SK-N-SH (cell line): ENCODE data around the gene CALD1.

Experiments used
- MAX ChIP-seq: IDR thresholded peaks from 2 replicates; pipeline ENCODE4 v1.4.0; 2012; ENCODE audit warnings: low read depth
- USF2 ChIP-seq: fragments of 150-350 bp; IDR thresholded peaks from 2 replicates; pipeline ENCODE4 v1.6.1; 2017; ENCODE audit warnings: antibody characterized with exemption, low read length, low read depth, borderline replicate concordance

GRCh38 chr7:134832367-134832766, 52.9 kb downstream of the CALD1 start:
- TF ChIP-seq USF2 (no peak), MAX (no peak)
